ENCODE data around the gene HIRIP3.

GRCh38 chr16:29963021-29963743 is 32.2 kb downstream of the HIRIP3 start:
- TF ChIP-seq CTCF (IDR thresholded peaks at IDR 0.05): no peak
- no peak for TF ChIP-seq POLR2AphosphoS5 (IDR thresholded peaks at IDR 0.05; ENCODE audit: insufficient read depth in 1 of 2, low read depth in 1 of 2)
